K562 (cell line): Measurements from ENCODE around the gene ARHGAP26. TPM values are rescaled to one million over a fixed set of nuclear protein-coding genes. Genes with fewer than 3 reads are reported as not detected.

ENCODE experiments used
- ATAC-seq: fragments of 200-7000 bp; cut with Tn5 transposase; 3 replicates; pipeline ENCODE4 v1.9.1; 2020; ENCODE audit warnings: moderate library complexity
- BruUV-seq: library from RNA; stranded (reverse); fragments of 400-500 nt; replicated peaks from 2 replicates; lab custom pipeline; 2021; lab: Mats Ljungman, UMichigan
- CTCF ChIA-PET: fragments of 300-600 bp; formaldehyde crosslinking; extraction: SDS; loops from one replicate; lab custom pipeline; 2021; ENCODE audit warnings: low intra/inter-chr PET ratio; lab: Yijun Ruan, JAX
- POLR2A ChIA-PET: fragments of 300-600, 350-650 bp; sonication (Branson Sonifier 250); formaldehyde crosslinking; extraction: SDS; loops from one replicate; lab custom pipeline; 2021; ENCODE audit warnings: antibody characterized with exemption, inconsistent platforms; lab: Yijun Ruan, JAX
- DNase-seq, 4 experiments: peaks; one replicate each; pipeline versions ENCODE4 v3.0.0 to v3.0.0-alpha.2; 2011 to 2018; ENCODE audit warnings: low spot score in 3 of 4, mixed read lengths in 3 of 4; ENCODE audit errors: extremely low read depth in 1 of 4
- FAIRE-seq: peaks from 2 replicates; lab custom pipeline; 2011; peaks lifted over from hg19 to GRCh38; lab: Jason Lieb, UNC
- H2AFZ ChIP-seq: 2 replicates; pipeline ENCODE4 v1.6.0; 2011; ENCODE audit warnings: low read depth, low read length, control low read depth, inconsistent platforms
- H3K27ac ChIP-seq: fragments of 200-600 bp; 3 replicates; pipeline ENCODE4 v1.8.0; 2011; ENCODE audit warnings: low read depth, mild to moderate bottlenecking, control low read depth, inconsistent platforms, low read length, moderate library complexity, mixed read lengths; ENCODE audit errors: extremely low read depth
- H3K27me3 ChIP-seq, 2 experiments: fragments of 300-600 bp in 1 of 2; 2 replicates in 1 of 2; 3 replicates in 1 of 2; pipeline versions ENCODE4 v1.6.0 to v1.8.0; 2011; ENCODE audit warnings: inconsistent platforms in 2 of 2, low read length in 2 of 2, mild to moderate bottlenecking in 1 of 2, mixed read lengths in 1 of 2, moderate library complexity in 1 of 2; ENCODE audit not compliant: control insufficient read depth in 2 of 2, insufficient read depth in 2 of 2
- H3K36me3 ChIP-seq: fragments of 300-600 bp; 3 replicates; pipeline ENCODE4 v1.8.0; 2011; ENCODE audit warnings: mild to moderate bottlenecking, low read length, inconsistent platforms; ENCODE audit not compliant: control insufficient read depth, insufficient read depth
- H3K4me1 ChIP-seq, 2 experiments: fragments of 200-600 bp in 1 of 2; replicated peaks in 1 of 2; 2 replicates in 1 of 2; 3 replicates in 1 of 2; pipeline versions ENCODE4 v1.5.1 to v1.8.0; 2011; ENCODE audit warnings: inconsistent platforms in 2 of 2, low read length in 2 of 2, mild to moderate bottlenecking in 1 of 2, mixed read lengths in 1 of 2, moderate library complexity in 1 of 2; ENCODE audit not compliant: control insufficient read depth in 2 of 2, insufficient read depth in 2 of 2
- H3K4me2 ChIP-seq: 2 replicates; pipeline ENCODE4 v1.6.1; 2011; ENCODE audit warnings: low read length, control low read depth, inconsistent platforms, mixed read lengths; ENCODE audit not compliant: insufficient read depth
- H3K4me3 ChIP-seq: fragments of 200-600 bp; sonication (generic), shearing (Covaris generic); 2 replicates; pipeline ENCODE4 v1.5.1; 2016; ENCODE audit warnings: control low read depth, inconsistent platforms
- H3K79me2 ChIP-seq: fragments of 200-600 bp; 3 replicates; pipeline ENCODE4 v1.8.0; 2011; ENCODE audit warnings: low read length, inconsistent platforms; ENCODE audit not compliant: control insufficient read depth, insufficient read depth
- H3K9ac ChIP-seq, 2 experiments: 2 replicates each; pipeline versions ENCODE4 v1.6.0 to v1.6.1; 2011; ENCODE audit warnings: low read depth in 2 of 2, low read length in 2 of 2, control low read depth in 1 of 2, inconsistent platforms in 1 of 2, mild to moderate bottlenecking in 1 of 2, mixed read lengths in 1 of 2; ENCODE audit not compliant: insufficient read depth in 1 of 2
- H3K9me1 ChIP-seq: one replicate; pipeline ENCODE4 v1.6.0; 2011; ENCODE audit warnings: inconsistent platforms, mild to moderate bottlenecking, low read length, moderate library complexity; ENCODE audit not compliant: control insufficient read depth, insufficient read depth
- H3K9me3 ChIP-seq: replicated peaks from 2 replicates; pipeline ENCODE4 v1.5.1; 2011; ENCODE audit warnings: low read depth, low read length, inconsistent platforms; ENCODE audit not compliant: control insufficient read depth, insufficient read depth
- H4K20me1 ChIP-seq: replicated peaks from 2 replicates; pipeline ENCODE4 v1.6.1; 2011; ENCODE audit warnings: low read length, inconsistent platforms, mixed read lengths; ENCODE audit not compliant: control insufficient read depth, insufficient read depth
- C11orf30 ChIP-seq: fragments of 450-650 bp; IDR thresholded peaks from 2 replicates; pipeline ENCODE4 v1.6.1; 2016; ENCODE audit warnings: low read depth, mild to moderate bottlenecking
- GATA2 ChIP-seq: sonication (generic); formaldehyde crosslinking; IDR thresholded peaks from 2 replicates; pipeline ENCODE4 v1.4.0; 2020; ENCODE audit warnings: mild to moderate bottlenecking, missing genetic modification reagents
- MAFF ChIP-seq: IDR thresholded peaks from 2 replicates; pipeline ENCODE4 v1.6.1; 2012; ENCODE audit warnings: low read length, improper control_type of control experiment
- MAFG ChIP-seq: fragments of 450-650 bp; conservative IDR thresholded peaks from 2 replicates; pipeline ENCODE4 v1.6.1; 2016; ENCODE audit warnings: missing genetic modification characterization, missing compliant biosample characterization
- MAFK ChIP-seq: IDR thresholded peaks from 2 replicates; pipeline ENCODE4 v1.6.1; 2011; ENCODE audit warnings: low read length, improper control_type of control experiment
- PURB ChIP-seq: sonication (generic); formaldehyde crosslinking; IDR thresholded peaks from 2 replicates; pipeline ENCODE4 v1.9.0; 2021; ENCODE audit warnings: low read depth, mild to moderate bottlenecking, missing genetic modification reagents
- RBM15 ChIP-seq: fragments of 200-400 bp; formaldehyde crosslinking; IDR thresholded peaks from 2 replicates; pipeline ENCODE4 v1.6.1; 2018; ENCODE audit warnings: mild to moderate bottlenecking, low read length, moderate library complexity; ENCODE audit not compliant: insufficient read depth
- ZNF316 ChIP-seq: fragments of 450-650 bp; IDR thresholded peaks from 2 replicates; pipeline ENCODE4 v1.6.1; 2016
- WGBS: fragments of 100-300 bp; shearing (Covaris generic); methylation state at CpG from one replicate; pipeline ENCODE4 v1.1.6; 2016; ENCODE audit warnings: low coverage, mixed read lengths; ENCODE audit not compliant: insufficient coverage; ENCODE audit errors: missing lambda C conversion rate; 5-methylcytosine and 5-hydroxymethylcytosine counted together
- in situ Hi-C: fragments of 300-500 bp; cut with MboI; formaldehyde crosslinking; loops from 4 replicates; pipeline ENCODE4 v1.15.0; 2018; ENCODE audit warnings: inconsistent platforms, mixed read lengths
- intact Hi-C: fragments of 100-400 bp; cut with micrococcal nuclease; formaldehyde crosslinking; loops from 2 replicates; pipeline ENCODE4 v1.14.2; 2022
- polyA plus RNA-seq, 8 experiments: library from polyadenylated mRNA; depleted of rRNA in 4 of 8; stranded (reverse) in 5 of 8; unstranded in 3 of 8; fragments of >200 nt; fragmentation: Nextera tagmentation in 2 of 8; fragmentation: Illumina TruSeq in 1 of 8; extraction: Ambion mirVana in 2 of 8; extraction: Trizol in 1 of 8; gene quantifications; 2 replicates each; pipeline versions ENCODE4 v1.2.1 to v1.2.3, GENCODE V29; 2011 to 2014; ENCODE audit warnings: inconsistent platforms in 1 of 8, missing spikeins in 1 of 8
- total RNA-seq, 7 experiments: library from RNA; depleted of rRNA in 6 of 7; stranded (reverse); fragments of >200 nt in 6 of 7; fragmentation: Illumina TruSeq in 2 of 7; extraction: Trizol in 2 of 7; gene quantifications; 2 replicates each; pipeline versions ENCODE4 v1.2.1 to v1.2.3, GENCODE V29; 2011 to 2021; ENCODE audit warnings: low replicate concordance in 1 of 7
- TF ChIP-seq, protein P1 (sequence below): fragments of 450-650 bp; formaldehyde crosslinking; IDR thresholded peaks from 2 replicates; pipeline ENCODE4 v1.4.0; 2020; ENCODE audit warnings: mild to moderate bottlenecking, moderate library complexity
- TF ChIP-seq, protein P2 (sequence below): sonication (generic); formaldehyde crosslinking; IDR thresholded peaks from 2 replicates; pipeline ENCODE4 v1.8.0; 2022; ENCODE audit warnings: mild to moderate bottlenecking, missing genetic modification reagents
- TF ChIP-seq, protein P3 (sequence below): fragments of 450-650 bp; IDR thresholded peaks from 2 replicates; pipeline ENCODE4 v1.6.1; 2017; ENCODE audit warnings: mild to moderate bottlenecking, moderate library complexity
- TF ChIP-seq, protein P4 (sequence below): sonication (generic); formaldehyde crosslinking; IDR thresholded peaks from 2 replicates; pipeline ENCODE4 v1.8.0; 2022; ENCODE audit warnings: mild to moderate bottlenecking, low read depth, missing genetic modification reagents
- TF ChIP-seq, protein P5 (sequence below): fragments of 250-450 bp; sonication (Bioruptor Pico); IDR thresholded peaks from 2 replicates; pipeline ENCODE4 v1.5.1; 2021; ENCODE audit warnings: mild to moderate bottlenecking

ARHGAP26 gene
- total and polyA plus RNA-seq, 9 of the 15 experiments (the other 6 are each of a cell fraction or from before 2014, with no cell fraction given) = 0.13 to 1.1 (median 0.55) TPM

DNA sequence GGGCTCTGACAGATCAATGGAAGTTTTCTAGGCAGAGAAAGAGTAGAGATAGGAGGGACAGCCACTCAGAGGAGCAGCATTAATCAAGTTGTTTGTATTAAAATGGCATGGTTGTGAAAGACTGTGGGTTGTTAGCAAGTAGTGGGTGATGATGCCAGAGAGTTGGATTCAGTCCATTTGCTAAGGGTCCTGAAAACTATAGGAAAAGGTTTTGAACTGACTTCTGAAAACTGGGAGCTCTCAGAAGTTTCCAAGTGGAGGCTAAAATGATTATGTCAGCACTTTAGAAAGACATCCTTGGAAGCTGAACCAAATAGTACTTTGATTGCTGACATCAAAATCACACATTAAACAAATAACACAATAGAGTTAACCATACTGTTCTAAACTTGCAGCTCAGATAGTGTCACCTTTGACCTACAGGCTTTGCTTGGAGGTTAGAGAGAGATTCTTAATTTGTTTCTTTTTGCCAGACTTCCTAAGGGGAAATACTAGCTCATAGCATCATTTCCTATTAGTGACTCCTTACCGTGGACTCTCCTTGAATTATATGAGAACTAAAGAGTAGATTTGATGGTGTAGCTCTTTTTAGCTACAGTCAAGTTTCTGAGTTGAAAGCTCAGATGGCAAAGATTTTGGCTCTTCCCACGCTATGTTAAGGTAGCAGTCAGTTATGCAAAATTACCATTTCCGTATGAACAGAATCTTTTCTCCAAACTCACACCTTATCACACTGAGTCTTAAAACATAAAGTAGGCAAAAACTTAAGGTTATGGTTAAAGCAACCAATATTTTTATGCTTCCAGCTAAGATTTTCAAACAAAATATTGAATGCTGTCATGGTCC, 356.2 kb downstream of the ARHGAP26 start:
- Histone ChIP-seq H3K4me3 (no peak overlapping the region), H3K4me2 (no peak overlapping the region), H2AFZ (no peak overlapping the region), H3K9me3 (no peaks in the 10 kb centered on the region), H4K20me1 (no peaks in the 10 kb centered on the region), H3K9me1 (no peaks in the 10 kb centered on the region), H3K36me3 (no peaks in the 10 kb centered on the region), H3K27ac (no peak overlapping the region), H3K4me1 (peaks cover 4 to 17% of the 10 kb centered on the region in 2 experiments; a peak in 4 of 5 replicates)
- ChIA-PET POLR2A (interaction anchor here (0.6 to 1.0 kb wide), 2 partner anchors 8 to 15 kb away, joined by 3 read pairs; no protein-coding TSS in a partner anchor), CTCF (no interaction called here)
- no TSS peak for BruUV-seq
- no peak for ATAC-seq
- in situ Hi-C loops = no loop called here
- peak; percentile 75 for TF ChIP-seq MAFG (tag)
- peak; percentile 87 for TF ChIP-seq ZNF316
- no peak for TF ChIP-seq RBM15
- TF ChIP-seq GATA2 (CRISPR knock-in tag) = no peak
- TF ChIP-seq, protein P1, sequence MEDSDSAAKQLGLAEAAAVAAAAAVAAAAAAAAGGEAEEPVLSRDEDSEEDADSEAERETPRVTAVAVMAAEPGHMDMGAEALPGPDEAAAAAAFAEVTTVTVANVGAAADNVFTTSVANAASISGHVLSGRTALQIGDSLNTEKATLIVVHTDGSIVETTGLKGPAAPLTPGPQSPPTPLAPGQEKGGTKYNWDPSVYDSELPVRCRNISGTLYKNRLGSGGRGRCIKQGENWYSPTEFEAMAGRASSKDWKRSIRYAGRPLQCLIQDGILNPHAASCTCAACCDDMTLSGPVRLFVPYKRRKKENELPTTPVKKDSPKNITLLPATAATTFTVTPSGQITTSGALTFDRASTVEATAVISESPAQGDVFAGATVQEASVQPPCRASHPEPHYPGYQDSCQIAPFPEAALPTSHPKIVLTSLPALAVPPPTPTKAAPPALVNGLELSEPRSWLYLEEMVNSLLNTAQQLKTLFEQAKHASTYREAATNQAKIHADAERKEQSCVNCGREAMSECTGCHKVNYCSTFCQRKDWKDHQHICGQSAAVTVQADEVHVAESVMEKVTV (CRISPR knock-in tag) = no peak
- peak; percentile 81; the same call in 1 of the 2 replicates for TF ChIP-seq C11orf30
- TF ChIP-seq, protein P2, sequence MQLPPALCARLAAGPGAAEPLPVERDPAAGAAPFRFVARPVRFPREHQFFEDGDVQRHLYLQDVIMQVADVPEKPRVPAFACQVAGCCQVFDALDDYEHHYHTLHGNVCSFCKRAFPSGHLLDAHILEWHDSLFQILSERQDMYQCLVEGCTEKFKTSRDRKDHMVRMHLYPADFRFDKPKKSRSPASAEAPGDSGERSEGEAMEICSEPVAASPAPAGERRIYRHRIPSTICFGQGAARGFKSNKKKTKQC = no peak
- TF ChIP-seq MAFK = peak; percentile 94
- TF ChIP-seq PURB (CRISPR knock-in tag) = no peak
- TF ChIP-seq, protein P3, sequence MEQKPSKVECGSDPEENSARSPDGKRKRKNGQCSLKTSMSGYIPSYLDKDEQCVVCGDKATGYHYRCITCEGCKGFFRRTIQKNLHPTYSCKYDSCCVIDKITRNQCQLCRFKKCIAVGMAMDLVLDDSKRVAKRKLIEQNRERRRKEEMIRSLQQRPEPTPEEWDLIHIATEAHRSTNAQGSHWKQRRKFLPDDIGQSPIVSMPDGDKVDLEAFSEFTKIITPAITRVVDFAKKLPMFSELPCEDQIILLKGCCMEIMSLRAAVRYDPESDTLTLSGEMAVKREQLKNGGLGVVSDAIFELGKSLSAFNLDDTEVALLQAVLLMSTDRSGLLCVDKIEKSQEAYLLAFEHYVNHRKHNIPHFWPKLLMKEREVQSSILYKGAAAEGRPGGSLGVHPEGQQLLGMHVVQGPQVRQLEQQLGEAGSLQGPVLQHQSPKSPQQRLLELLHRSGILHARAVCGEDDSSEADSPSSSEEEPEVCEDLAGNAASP = no peak
- TF ChIP-seq, protein P4, sequence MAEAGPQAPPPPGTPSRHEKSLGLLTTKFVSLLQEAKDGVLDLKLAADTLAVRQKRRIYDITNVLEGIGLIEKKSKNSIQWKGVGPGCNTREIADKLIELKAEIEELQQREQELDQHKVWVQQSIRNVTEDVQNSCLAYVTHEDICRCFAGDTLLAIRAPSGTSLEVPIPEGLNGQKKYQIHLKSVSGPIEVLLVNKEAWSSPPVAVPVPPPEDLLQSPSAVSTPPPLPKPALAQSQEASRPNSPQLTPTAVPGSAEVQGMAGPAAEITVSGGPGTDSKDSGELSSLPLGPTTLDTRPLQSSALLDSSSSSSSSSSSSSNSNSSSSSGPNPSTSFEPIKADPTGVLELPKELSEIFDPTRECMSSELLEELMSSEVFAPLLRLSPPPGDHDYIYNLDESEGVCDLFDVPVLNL = no peak
- TF ChIP-seq, protein P5, sequence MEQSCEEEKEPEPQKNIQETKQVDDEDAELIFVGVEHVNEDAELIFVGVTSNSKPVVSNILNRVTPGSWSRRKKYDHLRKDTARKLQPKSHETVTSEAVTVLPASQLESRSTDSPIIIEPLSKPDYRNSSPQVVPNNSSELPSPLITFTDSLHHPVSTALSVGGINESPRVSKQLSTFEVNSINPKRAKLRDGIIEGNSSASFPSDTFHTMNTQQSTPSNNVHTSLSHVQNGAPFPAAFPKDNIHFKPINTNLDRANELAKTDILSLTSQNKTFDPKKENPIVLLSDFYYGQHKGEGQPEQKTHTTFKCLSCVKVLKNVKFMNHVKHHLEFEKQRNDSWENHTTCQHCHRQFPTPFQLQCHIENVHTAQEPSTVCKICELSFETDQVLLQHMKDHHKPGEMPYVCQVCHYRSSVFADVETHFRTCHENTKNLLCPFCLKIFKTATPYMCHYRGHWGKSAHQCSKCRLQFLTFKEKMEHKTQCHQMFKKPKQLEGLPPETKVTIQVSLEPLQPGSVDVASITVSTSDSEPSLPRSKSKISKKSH = no peak
- peak; percentile 92 for TF ChIP-seq MAFF
- TF ChIP-seq, all 486 proteins: peak for 5
- intact Hi-C loops = no loop called here
- no peak for DNase-seq
- Histone ChIP-seq H3K27me3 (no peaks in the 10 kb centered on the region), H3K9ac (no peak overlapping the region), H3K79me2 (no peaks in the 10 kb centered on the region)
- WGBS = 53% methylated on average over 3 of the region's 3 CpGs
- FAIRE-seq = no peak
